A549 (cell line): ENCODE data around the gene COL8A1.

Experiments used
- CBX8 ChIP-seq: fragments of 200-600 bp; sonication (generic); IDR thresholded peaks from 2 replicates; pipeline ENCODE4 v1.6.1; 2016
- POLR2A ChIP-seq: IDR thresholded peaks from 2 replicates; pipeline ENCODE4 v1.6.1; 2012; ENCODE audit warnings: mild to moderate bottlenecking, low read length
- RCOR1 ChIP-seq: fragments of 150-350 bp; IDR thresholded peaks from 2 replicates; pipeline ENCODE4 v1.6.1; 2014; ENCODE audit warnings: antibody characterized with exemption, low read length, low read depth
- TF ChIP-seq, protein P1 (sequence below): fragments of >200 bp; sonication (Bioruptor Twin); formaldehyde crosslinking; IDR thresholded peaks from 3 replicates; pipeline ENCODE4 v1.5.1; 2016
- TF ChIP-seq, protein P2 (sequence below): fragments of 250-450 bp; sonication (Bioruptor Pico); IDR thresholded peaks from 2 replicates; pipeline ENCODE4 v1.5.0; 2021; ENCODE audit warnings: mild to moderate bottlenecking, moderate library complexity, borderline replicate concordance

DNA sequence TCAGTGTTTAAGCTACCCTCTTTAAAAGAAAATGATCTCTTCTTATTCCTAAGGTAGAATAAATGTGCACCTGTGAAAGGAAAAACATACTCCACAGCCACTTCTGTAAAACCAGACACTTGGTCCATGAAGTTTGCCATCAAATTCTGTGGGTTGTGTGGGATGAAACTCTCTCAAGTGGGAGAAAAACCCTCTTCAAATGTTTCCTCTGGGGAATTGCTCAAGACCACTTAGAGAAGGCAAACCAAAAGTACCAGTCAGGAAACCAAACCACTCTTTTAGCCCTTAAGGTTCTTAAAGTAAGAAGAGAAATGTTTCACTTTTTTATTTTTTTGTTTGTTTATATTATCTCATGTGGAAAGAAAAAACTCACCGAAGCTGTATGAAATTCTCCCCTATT lies 1.2 kb downstream of the COL8A1 start:
- TF ChIP-seq RCOR1 = no peak
- TF ChIP-seq, protein P1, sequence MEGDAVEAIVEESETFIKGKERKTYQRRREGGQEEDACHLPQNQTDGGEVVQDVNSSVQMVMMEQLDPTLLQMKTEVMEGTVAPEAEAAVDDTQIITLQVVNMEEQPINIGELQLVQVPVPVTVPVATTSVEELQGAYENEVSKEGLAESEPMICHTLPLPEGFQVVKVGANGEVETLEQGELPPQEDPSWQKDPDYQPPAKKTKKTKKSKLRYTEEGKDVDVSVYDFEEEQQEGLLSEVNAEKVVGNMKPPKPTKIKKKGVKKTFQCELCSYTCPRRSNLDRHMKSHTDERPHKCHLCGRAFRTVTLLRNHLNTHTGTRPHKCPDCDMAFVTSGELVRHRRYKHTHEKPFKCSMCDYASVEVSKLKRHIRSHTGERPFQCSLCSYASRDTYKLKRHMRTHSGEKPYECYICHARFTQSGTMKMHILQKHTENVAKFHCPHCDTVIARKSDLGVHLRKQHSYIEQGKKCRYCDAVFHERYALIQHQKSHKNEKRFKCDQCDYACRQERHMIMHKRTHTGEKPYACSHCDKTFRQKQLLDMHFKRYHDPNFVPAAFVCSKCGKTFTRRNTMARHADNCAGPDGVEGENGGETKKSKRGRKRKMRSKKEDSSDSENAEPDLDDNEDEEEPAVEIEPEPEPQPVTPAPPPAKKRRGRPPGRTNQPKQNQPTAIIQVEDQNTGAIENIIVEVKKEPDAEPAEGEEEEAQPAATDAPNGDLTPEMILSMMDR = no peak
- TF ChIP-seq, protein P2, sequence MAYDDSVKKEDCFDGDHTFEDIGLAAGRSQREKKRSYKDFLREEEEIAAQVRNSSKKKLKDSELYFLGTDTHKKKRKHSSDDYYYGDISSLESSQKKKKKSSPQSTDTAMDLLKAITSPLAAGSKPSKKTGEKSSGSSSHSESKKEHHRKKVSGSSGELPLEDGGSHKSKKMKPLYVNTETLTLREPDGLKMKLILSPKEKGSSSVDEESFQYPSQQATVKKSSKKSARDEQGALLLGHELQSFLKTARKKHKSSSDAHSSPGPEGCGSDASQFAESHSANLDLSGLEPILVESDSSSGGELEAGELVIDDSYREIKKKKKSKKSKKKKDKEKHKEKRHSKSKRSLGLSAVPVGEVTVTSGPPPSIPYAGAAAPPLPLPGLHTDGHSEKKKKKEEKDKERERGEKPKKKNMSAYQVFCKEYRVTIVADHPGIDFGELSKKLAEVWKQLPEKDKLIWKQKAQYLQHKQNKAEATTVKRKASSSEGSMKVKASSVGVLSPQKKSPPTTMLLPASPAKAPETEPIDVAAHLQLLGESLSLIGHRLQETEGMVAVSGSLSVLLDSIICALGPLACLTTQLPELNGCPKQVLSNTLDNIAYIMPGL (CRISPR knock-in tag) = no peak
- no peak for TF ChIP-seq POLR2A
- TF ChIP-seq CBX8 = no peak
